T-cell (primary cell): Measurements from ENCODE around the gene TBL1XR1. TPM values are rescaled to one million over a fixed set of nuclear protein-coding genes. Genes with fewer than 3 reads are reported as not detected.
A peak's percentile ranks its signal among the peaks of the same experiment; 100 is the strongest.

Experiments
- ATAC-seq, 4 experiments: fragments of 200-7000 bp in 3 of 4; fragments of 150-1000 bp in 1 of 4; cut with Tn5 transposase; replicated peaks in 1 of 4; 1 replicate in 3 of 4; 2 replicates in 1 of 4; pipeline ENCODE4 v1.10.0; 2021; ENCODE audit warnings: moderate library complexity in 3 of 4, mild to moderate bottlenecking in 2 of 4, moderate number of reproducible peaks in 1 of 4
- CTCF ChIA-PET, 2 donors: fragments of 300-600 bp; sonication (Branson Sonifier 250); formaldehyde crosslinking; loops; one replicate each; lab custom pipeline; 2022; ENCODE audit warnings: antibody characterized with exemption in 2 of 2; lab: Charles Lee
- POLR2A ChIA-PET, 2 donors: fragments of 300-600 bp; sonication (Branson Sonifier 250); formaldehyde crosslinking; loops; one replicate each; lab custom pipeline; 2022; ENCODE audit warnings: antibody characterized with exemption in 2 of 2; lab: Charles Lee
- DNase-seq, 35 experiments: peaks; one replicate each; pipeline versions ENCODE4 v3.0.0 to v3.0.0-alpha.2; 2013 to 2023
- H3K27ac ChIP-seq: one replicate; pipeline ENCODE4 v1.5.1; 2013; ENCODE audit warnings: low read length
- H3K27me3 ChIP-seq, 2 experiments: replicated peaks in 1 of 2; 1 replicate in 1 of 2; 2 replicates in 1 of 2; pipeline versions ENCODE4 v1.6.1 to v1.7.0; 2013; ENCODE audit warnings: low read length in 1 of 2, mixed read lengths in 1 of 2; ENCODE audit not compliant: control insufficient read depth in 2 of 2, insufficient read depth in 2 of 2; ENCODE audit errors: extremely low read depth in 1 of 2
- H3K36me3 ChIP-seq, 2 donors: 1 replicate in 1 of 2; 2 replicates in 1 of 2; pipeline versions ENCODE4 v1.6.1 to v1.7.0; 2013; ENCODE audit warnings: low read length in 1 of 2; ENCODE audit not compliant: control insufficient read depth in 2 of 2, insufficient read depth in 1 of 2; ENCODE audit errors: extremely low read depth in 1 of 2
- H3K4me1 ChIP-seq, 2 experiments: 1 replicate in 1 of 2; 2 replicates in 1 of 2; pipeline versions ENCODE4 v1.6.1 to v1.7.0; 2013; ENCODE audit warnings: low read length in 2 of 2, mixed read lengths in 1 of 2; ENCODE audit not compliant: insufficient read depth in 2 of 2, control insufficient read depth in 1 of 2; ENCODE audit errors: extremely low read depth in 1 of 2
- H3K4me3 ChIP-seq, 2 donors: 1 replicate in 1 of 2; 2 replicates in 1 of 2; pipeline versions ENCODE4 v1.5.1 to v1.7.0; 2013; ENCODE audit warnings: mild to moderate bottlenecking in 2 of 2, low read length in 1 of 2, moderate library complexity in 1 of 2; ENCODE audit not compliant: control insufficient read depth in 1 of 2; ENCODE audit errors: extremely low read depth in 1 of 2
- H3K9me3 ChIP-seq: 2 replicates; pipeline ENCODE4 v1.7.0; 2013
- H3K27ac Mint-ChIP-seq, 2 donors: one replicate each; pipeline ENCODE4 v1.8.0; 2020 to 2021; ENCODE audit warnings: mild to moderate bottlenecking in 2 of 2, mixed read lengths in 2 of 2
- H3K27me3 Mint-ChIP-seq, 2 donors: one replicate each; pipeline ENCODE4 v1.8.0; 2021 to 2022; ENCODE audit warnings: mixed read lengths in 2 of 2
- H3K36me3 Mint-ChIP-seq: one replicate; pipeline ENCODE4 v1.8.0; 2021; ENCODE audit warnings: mixed read lengths
- H3K4me1 Mint-ChIP-seq, 3 donors: one replicate each; pipeline ENCODE4 v1.8.0; 2020 to 2022; ENCODE audit warnings: mixed read lengths in 3 of 3, mild to moderate bottlenecking in 1 of 3
- H3K4me3 Mint-ChIP-seq, 3 donors: one replicate each; pipeline ENCODE4 v1.8.0; 2020 to 2022; ENCODE audit warnings: mild to moderate bottlenecking in 3 of 3, mixed read lengths in 3 of 3, moderate library complexity in 3 of 3
- H3K9me3 Mint-ChIP-seq, 3 donors: one replicate each; pipeline ENCODE4 v1.8.0; 2020 to 2022; ENCODE audit warnings: mixed read lengths in 3 of 3
- WGBS: methylation state at CpG from one replicate; pipeline ENCODE4 v1.1.5; 2013; ENCODE audit warnings: missing lambda C conversion rate; ENCODE audit not compliant: insufficient coverage; 5-methylcytosine and 5-hydroxymethylcytosine counted together
- total RNA-seq, 35 experiments: library from RNA in 6 of 35; stranded (reverse) in 6 of 35; fragments of 120-200 nt in 1 of 35; gene quantifications; one replicate each; pipeline versions ENCODE4 v1.2.1 to v1.2.4 and lab custom pipeline; 2013 to 2026

TBL1XR1 gene
- total RNA-seq, 5 donors from 2014 or later (not counting 1 experiment from before 2014, with no cell fraction given), result 120 to 156 (median 140) TPM

GRCh38 chr3:177122183-177122856 is 75.0 kb downstream of the TBL1XR1 start:
- no peak overlapping the region for H3K4me3 ChIP-seq
- Mint-ChIP-seq H3K9me3 (no peaks in the 10 kb centered on the region), H3K36me3 (peaks cover 7% of the 10 kb centered on the region), H3K27ac (no peak overlapping the region), H3K4me1 (peaks cover 85 to 92% (median 91%) of the 10 kb centered on the region in 3 donors), H3K27me3 (no peaks in the 10 kb centered on the region), H3K4me3 (no peak overlapping the region)
- peaks cover 5 to 39% of the 10 kb centered on the region in 2 experiments for H3K4me1 ChIP-seq
- ATAC-seq (no peak), DNase-seq (no peak)
- no peaks in the 10 kb centered on the region for H3K27me3 ChIP-seq
- ChIA-PET CTCF (interaction anchor here in 1 of 2 donors (0.6 kb wide), 1 partner anchor 65 kb away, joined by 3 read pairs; no protein-coding TSS in a partner anchor), POLR2A (interaction anchor here in 1 of 2 donors (0.5 kb wide), 1 partner anchor 66 kb away, joined by 4 read pairs; no protein-coding TSS in a partner anchor)
- no peaks in the 10 kb centered on the region for H3K36me3 ChIP-seq
- no peaks in the 10 kb centered on the region for H3K9me3 ChIP-seq
- WGBS, result no CpG with 5 or more reads among the region's 4 CpGs
- no peak overlapping the region for H3K27ac ChIP-seq

GRCh38 chr3:177119829-177120228 is 77.5 kb downstream of the TBL1XR1 start:
- Mint-ChIP-seq H3K27ac (peak overlapping the region; percentile 12 to 13), H3K9me3 (peaks cover 0 to 7% (median 4%) of the 10 kb centered on the region in 3 donors), H3K4me3 (no peak overlapping the region), H3K4me1 (peaks cover 84 to 93% (median 87%) of the 10 kb centered on the region in 3 donors), H3K36me3 (peaks cover 12% of the 10 kb centered on the region), H3K27me3 (no peaks in the 10 kb centered on the region)
- Histone ChIP-seq H3K36me3 (no peaks in the 10 kb centered on the region), H3K4me1 (peaks cover 5 to 30% of the 10 kb centered on the region in 2 experiments), H3K4me3 (no peak overlapping the region), H3K9me3 (no peaks in the 10 kb centered on the region), H3K27me3 (no peaks in the 10 kb centered on the region), H3K27ac (no peak overlapping the region)
- ChIA-PET CTCF (no interaction called here), POLR2A (no interaction called here)
- DNase-seq (peak in 1 of 35 experiments; percentile 31), ATAC-seq (peak in 1 of 4 experiments; percentile 58)
- WGBS, result 100% methylated on average over 2 of the region's 3 CpGs

- ChIA-PET CTCF (no interaction called here), POLR2A (no interaction called here)
- Histone ChIP-seq H3K36me3 (no peaks in the 10 kb centered on the region), H3K27ac (no peak overlapping the region), H3K9me3 (no peaks in the 10 kb centered on the region), H3K4me3 (no peak overlapping the region), H3K4me1 (peaks cover 17% of the 10 kb centered on the region in 2 experiments), H3K27me3 (no peaks in the 10 kb centered on the region)
- Mint-ChIP-seq H3K27me3 (no peaks in the 10 kb centered on the region), H3K4me1 (peaks cover 78 to 84% (median 80%) of the 10 kb centered on the region in 3 donors), H3K9me3 (peaks cover 0 to 7% (median 4%) of the 10 kb centered on the region in 3 donors), H3K4me3 (no peak overlapping the region), H3K27ac (no peak overlapping the region), H3K36me3 (peaks cover 17% of the 10 kb centered on the region)
- no CpG with 5 or more reads among the region's 3 CpGs for WGBS
- DNase-seq (no peak), ATAC-seq (no peak)
These were observed 83.0 kb downstream of the TBL1XR1 start for GRCh38 chr3:177114253-177114652.

GRCh38 chr3:177111541-177111949 is 85.7 kb downstream of the TBL1XR1 start:
- no peaks in the 10 kb centered on the region for H3K27me3 Mint-ChIP-seq
- CTCF ChIA-PET, result no interaction called here
- H3K27ac Mint-ChIP-seq, result peak overlapping the region; percentile 4 to 83
- no peak for DNase-seq
- H3K4me1 ChIP-seq, result peaks cover 14 to 30% of the 10 kb centered on the region in 2 experiments
- ATAC-seq, result no peak
- H3K27ac ChIP-seq, result no peak overlapping the region
- H3K36me3 Mint-ChIP-seq, result peaks cover 12% of the 10 kb centered on the region
- no peaks in the 10 kb centered on the region for H3K36me3 ChIP-seq
- no peaks in the 10 kb centered on the region for H3K27me3 ChIP-seq
- H3K4me1 Mint-ChIP-seq, result peaks cover 74 to 82% (median 81%) of the 10 kb centered on the region in 3 donors
- H3K4me3 Mint-ChIP-seq, result no peak overlapping the region
- peaks cover 0 to 7% (median 4%) of the 10 kb centered on the region in 3 donors for H3K9me3 Mint-ChIP-seq
- POLR2A ChIA-PET, result interaction anchor here in 1 of 2 donors (1.0 kb wide), 1 partner anchor 48 kb away, joined by 3 read pairs; no protein-coding TSS in a partner anchor
- no peak overlapping the region for H3K4me3 ChIP-seq
- no peaks in the 10 kb centered on the region for H3K9me3 ChIP-seq
- 100% methylated on average over 1 of the region's 4 CpGs for WGBS

- peaks cover 0 to 3% (median 0%) of the 10 kb centered on the region in 3 donors for H3K9me3 Mint-ChIP-seq
- ATAC-seq, result peak in 1 of 4 experiments; percentile 33
- H3K36me3 ChIP-seq, result no peaks in the 10 kb centered on the region
- H3K27ac Mint-ChIP-seq, result peak overlapping the region; percentile 83 to 87
- ChIA-PET CTCF (interaction anchor here (0.7 to 1.4 kb wide), 2 partner anchors 88 to 247 kb away, joined by 3 to 6 read pairs; no protein-coding TSS in a partner anchor), POLR2A (interaction anchor here in 1 of 2 donors (1.0 kb wide), 1 partner anchor 48 kb away, joined by 3 read pairs; no protein-coding TSS in a partner anchor)
- 20% methylated on average over 1 of the region's 3 CpGs for WGBS
- no peaks in the 10 kb centered on the region for H3K9me3 ChIP-seq
- H3K4me3 ChIP-seq, result no peak overlapping the region
- no peaks in the 10 kb centered on the region for H3K27me3 ChIP-seq
- H3K4me1 Mint-ChIP-seq, result peaks cover 73 to 81% (median 79%) of the 10 kb centered on the region in 3 donors
- H3K4me3 Mint-ChIP-seq, result peak overlapping the region in 1 of 3 donors; percentile 51
- peaks cover 19 to 36% of the 10 kb centered on the region in 2 experiments for H3K4me1 ChIP-seq
- no peak for DNase-seq
- H3K36me3 Mint-ChIP-seq, result peaks cover 8% of the 10 kb centered on the region
- no peaks in the 10 kb centered on the region for H3K27me3 Mint-ChIP-seq
- H3K27ac ChIP-seq, result peak overlapping the region; percentile 46
These were observed 86.4 kb downstream of the TBL1XR1 start for GRCh38 chr3:177110895-177111294.

GRCh38 chr3:177110386-177110785 is 86.9 kb downstream of the TBL1XR1 start:
- no CpG with 5 or more reads among the region's 2 CpGs for WGBS
- POLR2A ChIA-PET, result interaction anchor here in 1 of 2 donors (0.5 to 1.0 kb wide), 3 partner anchors 19 to 712 kb away, joined by 3 to 11 read pairs (median 5); no protein-coding TSS in a partner anchor
- CTCF ChIA-PET, result interaction anchor here (0.7 to 1.4 kb wide), 3 partner anchors 82 to 248 kb away, joined by 3 to 6 read pairs (median 3); no protein-coding TSS in a partner anchor
- peaks cover 19 to 39% of the 10 kb centered on the region in 2 experiments for H3K4me1 ChIP-seq
- H3K36me3 Mint-ChIP-seq, result peaks cover 5% of the 10 kb centered on the region
- no peaks in the 10 kb centered on the region for H3K36me3 ChIP-seq
- peak overlapping the region; percentile 83 to 87 for H3K27ac Mint-ChIP-seq
- H3K27ac ChIP-seq, result peak overlapping the region; percentile 46
- H3K9me3 ChIP-seq, result no peaks in the 10 kb centered on the region
- no peaks in the 10 kb centered on the region for H3K27me3 Mint-ChIP-seq
- peak in 2 of 4 experiments; percentile 22 to 23 for ATAC-seq
- no peak for DNase-seq
- peak overlapping the region; percentile 9 to 51 (median 40) for H3K4me3 Mint-ChIP-seq
- H3K4me3 ChIP-seq, result no peak overlapping the region
- no peaks in the 10 kb centered on the region for H3K27me3 ChIP-seq
- H3K4me1 Mint-ChIP-seq, result peaks cover 74 to 81% (median 79%) of the 10 kb centered on the region in 3 donors
- H3K9me3 Mint-ChIP-seq, result no peaks in the 10 kb centered on the region
